GM23338 (cell line): ENCODE measurements around the gene CXCL12. TPM values are rescaled to one million over a fixed set of nuclear protein-coding genes. Genes with fewer than 3 reads are reported as not detected.

Experiments used
- ATAC-seq: fragments of 200-7000 bp; cut with Tn5 transposase; 3 replicates; pipeline ENCODE4 v1.9.1; 2020
- DNase-seq: peaks from one replicate; pipeline ENCODE4 v3.0.0-alpha.2; 2015; ENCODE audit warnings: low spot score
- H2AFZ ChIP-seq: fragments of 200-600 bp; sonication (generic); 2 replicates; pipeline ENCODE4 v1.8.0; 2016; ENCODE audit warnings: antibody characterized with exemption, mild to moderate bottlenecking, moderate library complexity
- H3F3A ChIP-seq: fragments of 200-600 bp; sonication (generic); replicated peaks from 2 replicates; pipeline ENCODE4 v1.8.0; 2017; ENCODE audit warnings: antibody characterized with exemption, mixed run types, low read depth
- H3K27ac ChIP-seq: fragments of 200-600 bp; sonication (generic); 2 replicates; pipeline ENCODE4 v1.6.1; 2016; ENCODE audit warnings: low read depth
- H3K27me3 ChIP-seq: fragments of 200-600 bp; sonication (generic); 2 replicates; pipeline ENCODE4 v1.8.0; 2016; ENCODE audit warnings: mild to moderate bottlenecking, mixed run types, moderate library complexity; ENCODE audit not compliant: insufficient read depth
- H3K36me3 ChIP-seq: fragments of 200-600 bp; sonication (generic); 2 replicates; pipeline ENCODE4 v1.8.0; 2016; ENCODE audit warnings: mild to moderate bottlenecking; ENCODE audit not compliant: insufficient read depth
- H3K4me1 ChIP-seq: fragments of 200-600 bp; sonication (generic); 2 replicates; pipeline ENCODE4 v1.8.0; 2016; ENCODE audit warnings: mild to moderate bottlenecking, moderate library complexity; ENCODE audit not compliant: insufficient read depth
- H3K4me2 ChIP-seq: fragments of 200-600 bp; sonication (generic); 2 replicates; pipeline ENCODE4 v1.7.1; 2017; ENCODE audit warnings: mixed run types
- H3K4me3 ChIP-seq: fragments of 200-600 bp; sonication (generic); 2 replicates; pipeline ENCODE4 v1.6.1; 2016; ENCODE audit warnings: mixed run types
- H3K79me2 ChIP-seq: fragments of 200-600 bp; sonication (generic); replicated peaks from 2 replicates; pipeline ENCODE4 v1.8.0; 2017; ENCODE audit warnings: mild to moderate bottlenecking; ENCODE audit not compliant: insufficient read depth
- H3K9me2 ChIP-seq: fragments of 200-600 bp; sonication (generic); 2 replicates; pipeline ENCODE4 v1.8.0; 2017; ENCODE audit not compliant: insufficient read depth
- H4K20me1 ChIP-seq: fragments of 200-600 bp; sonication (generic); replicated peaks from 2 replicates; pipeline ENCODE4 v1.8.0; 2017; ENCODE audit warnings: mild to moderate bottlenecking; ENCODE audit not compliant: insufficient read depth
- H3K27ac Mint-ChIP-seq: 2 replicates; pipeline ENCODE4 v1.8.0; 2020; ENCODE audit warnings: inconsistent platforms, mild to moderate bottlenecking, moderate library complexity, mixed read lengths
- H3K27me3 Mint-ChIP-seq: 3 replicates; pipeline ENCODE4 v1.8.0; 2022; ENCODE audit warnings: low read depth, mild to moderate bottlenecking, moderate library complexity, mixed read lengths, inconsistent platforms; ENCODE audit not compliant: insufficient read depth, poor library complexity
- H3K36me3 Mint-ChIP-seq: 3 replicates; pipeline ENCODE4 v1.8.0; 2021; ENCODE audit warnings: low read depth, mild to moderate bottlenecking, inconsistent platforms, moderate library complexity, mixed read lengths
- H3K4me1 Mint-ChIP-seq: 3 replicates; pipeline ENCODE4 v1.8.0; 2020; ENCODE audit warnings: mild to moderate bottlenecking, inconsistent platforms, mixed read lengths
- H3K4me3 Mint-ChIP-seq: 3 replicates; pipeline ENCODE4 v1.8.0; 2021; ENCODE audit warnings: moderate library complexity, mild to moderate bottlenecking, inconsistent platforms, mixed read lengths
- H3K9me3 Mint-ChIP-seq: 3 replicates; pipeline ENCODE4 v1.8.0; 2020; ENCODE audit warnings: moderate library complexity, mild to moderate bottlenecking, inconsistent platforms, mixed read lengths
- EZH2 ChIP-seq: fragments of 200-600 bp; sonication (generic); IDR thresholded peaks from one replicate; pipeline ENCODE4 v1.8.0; 2017; ENCODE audit warnings: antibody characterized with exemption, mild to moderate bottlenecking, low read depth; ENCODE audit not compliant: unreplicated experiment
- EZH2phosphoT487 ChIP-seq: fragments of 200-600 bp; sonication (generic); IDR thresholded peaks from one replicate; pipeline ENCODE4 v1.8.1; 2018; ENCODE audit warnings: antibody characterized with exemption; ENCODE audit not compliant: unreplicated experiment
- POLR2AphosphoS5 ChIP-seq: IDR thresholded peaks from 2 replicates; pipeline ENCODE4 v1.6.1; 2016; ENCODE audit warnings: antibody characterized with exemption, low read depth
- STAT1 ChIP-seq: IDR thresholded peaks from one replicate; pipeline ENCODE4 v1.6.1; 2016; ENCODE audit warnings: antibody characterized with exemption; ENCODE audit not compliant: unreplicated experiment
- ZNF114 ChIP-seq: fragments of 250-450 bp; sonication (Bioruptor Pico); IDR thresholded peaks from 2 replicates; pipeline ENCODE4 v1.5.0; 2020; ENCODE audit warnings: mild to moderate bottlenecking, moderate library complexity
- ZNF331 ChIP-seq: fragments of 250-450 bp; sonication (Bioruptor Pico); IDR thresholded peaks from 2 replicates; pipeline ENCODE4 v1.5.0; 2020; ENCODE audit warnings: low read depth, mild to moderate bottlenecking, moderate library complexity
- polyA plus RNA-seq: library from polyadenylated mRNA; unstranded; fragments of >200 nt; fragmentation: Nextera tagmentation; extraction: Ambion mirVana; gene quantifications from 2 replicates; pipeline ENCODE4 v1.2.1, GENCODE V29; 2016
- total RNA-seq: library from RNA; depleted of rRNA; stranded (reverse); fragments of >200 nt; shearing (Covaris generic); gene quantifications from 2 replicates; pipeline ENCODE4 v1.2.3, GENCODE V29; 2014
- TF ChIP-seq, protein P1 (sequence below): IDR thresholded peaks from 2 replicates; pipeline ENCODE4 v1.6.1; 2016; ENCODE audit warnings: antibody characterized with exemption
- TF ChIP-seq, protein P2 (sequence below): IDR thresholded peaks from one replicate; pipeline ENCODE4 v1.6.1; 2018; ENCODE audit warnings: antibody characterized with exemption; ENCODE audit not compliant: unreplicated experiment
- TF ChIP-seq, protein P3 (sequence below), 2 experiments: fragments of 200-600 bp in 1 of 2; sonication (generic) in 1 of 2; conservative IDR thresholded peaks; 2 replicates each; pipeline versions ENCODE4 v1.5.1 to v1.6.1; 2016 to 2017; ENCODE audit warnings: antibody characterized with exemption in 2 of 2, low read depth in 2 of 2, mild to moderate bottlenecking in 2 of 2, moderate library complexity in 1 of 2

CXCL12 gene
- total and polyA plus RNA-seq, 2 experiments from 2014 or later, result 53.8 to 58.5 TPM

- TF ChIP-seq, protein P1, sequence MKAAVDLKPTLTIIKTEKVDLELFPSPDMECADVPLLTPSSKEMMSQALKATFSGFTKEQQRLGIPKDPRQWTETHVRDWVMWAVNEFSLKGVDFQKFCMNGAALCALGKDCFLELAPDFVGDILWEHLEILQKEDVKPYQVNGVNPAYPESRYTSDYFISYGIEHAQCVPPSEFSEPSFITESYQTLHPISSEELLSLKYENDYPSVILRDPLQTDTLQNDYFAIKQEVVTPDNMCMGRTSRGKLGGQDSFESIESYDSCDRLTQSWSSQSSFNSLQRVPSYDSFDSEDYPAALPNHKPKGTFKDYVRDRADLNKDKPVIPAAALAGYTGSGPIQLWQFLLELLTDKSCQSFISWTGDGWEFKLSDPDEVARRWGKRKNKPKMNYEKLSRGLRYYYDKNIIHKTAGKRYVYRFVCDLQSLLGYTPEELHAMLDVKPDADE, result no peak
- no peak for TF ChIP-seq POLR2AphosphoS5
- TF ChIP-seq, protein P2, sequence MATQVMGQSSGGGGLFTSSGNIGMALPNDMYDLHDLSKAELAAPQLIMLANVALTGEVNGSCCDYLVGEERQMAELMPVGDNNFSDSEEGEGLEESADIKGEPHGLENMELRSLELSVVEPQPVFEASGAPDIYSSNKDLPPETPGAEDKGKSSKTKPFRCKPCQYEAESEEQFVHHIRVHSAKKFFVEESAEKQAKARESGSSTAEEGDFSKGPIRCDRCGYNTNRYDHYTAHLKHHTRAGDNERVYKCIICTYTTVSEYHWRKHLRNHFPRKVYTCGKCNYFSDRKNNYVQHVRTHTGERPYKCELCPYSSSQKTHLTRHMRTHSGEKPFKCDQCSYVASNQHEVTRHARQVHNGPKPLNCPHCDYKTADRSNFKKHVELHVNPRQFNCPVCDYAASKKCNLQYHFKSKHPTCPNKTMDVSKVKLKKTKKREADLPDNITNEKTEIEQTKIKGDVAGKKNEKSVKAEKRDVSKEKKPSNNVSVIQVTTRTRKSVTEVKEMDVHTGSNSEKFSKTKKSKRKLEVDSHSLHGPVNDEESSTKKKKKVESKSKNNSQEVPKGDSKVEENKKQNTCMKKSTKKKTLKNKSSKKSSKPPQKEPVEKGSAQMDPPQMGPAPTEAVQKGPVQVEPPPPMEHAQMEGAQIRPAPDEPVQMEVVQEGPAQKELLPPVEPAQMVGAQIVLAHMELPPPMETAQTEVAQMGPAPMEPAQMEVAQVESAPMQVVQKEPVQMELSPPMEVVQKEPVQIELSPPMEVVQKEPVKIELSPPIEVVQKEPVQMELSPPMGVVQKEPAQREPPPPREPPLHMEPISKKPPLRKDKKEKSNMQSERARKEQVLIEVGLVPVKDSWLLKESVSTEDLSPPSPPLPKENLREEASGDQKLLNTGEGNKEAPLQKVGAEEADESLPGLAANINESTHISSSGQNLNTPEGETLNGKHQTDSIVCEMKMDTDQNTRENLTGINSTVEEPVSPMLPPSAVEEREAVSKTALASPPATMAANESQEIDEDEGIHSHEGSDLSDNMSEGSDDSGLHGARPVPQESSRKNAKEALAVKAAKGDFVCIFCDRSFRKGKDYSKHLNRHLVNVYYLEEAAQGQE, result no peak
Measured at GRCh38 chr10:44390585-44391072, 5.7 kb upstream of the CXCL12 start (continued).

GRCh38 chr10:44389556-44389955, 4.7 kb upstream of the CXCL12 start:
- Histone ChIP-seq H3K79me2 (peaks cover under 1% of the 10 kb centered on the region; the same call in 1 of the 2 replicates), H3F3A (no peaks in the 10 kb centered on the region), H2AFZ (no peak overlapping the region), H3K4me2 (no peak overlapping the region), H3K27ac (no peak overlapping the region), H3K9me2 (no peaks in the 10 kb centered on the region), H3K4me1 (peaks cover 3% of the 10 kb centered on the region; the same call in 1 of the 2 replicates), H4K20me1 (no peaks in the 10 kb centered on the region), H3K4me3 (no peak overlapping the region), H3K27me3 (peaks cover 23% of the 10 kb centered on the region), H3K36me3 (no peaks in the 10 kb centered on the region; the same call in 1 of the 2 replicates)
- TF ChIP-seq EZH2, result no peak
- DNase-seq, result no peak
- peaks cover 3% of the 10 kb centered on the region; the same call in 1 of the 3 replicates for H3K9me3 Mint-ChIP-seq
- H3K4me3 Mint-ChIP-seq, result no peak overlapping the region
- H3K27ac Mint-ChIP-seq, result no peak overlapping the region
- peaks cover 6% of the 10 kb centered on the region for H3K4me1 Mint-ChIP-seq
- peaks cover 3% of the 10 kb centered on the region; the same call in 1 of the 3 replicates for H3K36me3 Mint-ChIP-seq
- H3K27me3 Mint-ChIP-seq, result peaks cover 10% of the 10 kb centered on the region
- ATAC-seq, result no peak

- peaks cover 6% of the 10 kb centered on the region for H3K4me1 Mint-ChIP-seq
- Histone ChIP-seq H3K4me1 (peaks cover 3% of the 10 kb centered on the region; the same call in 1 of the 2 replicates), H3K4me3 (no peak overlapping the region), H4K20me1 (no peaks in the 10 kb centered on the region), H3K27ac (no peak overlapping the region), H2AFZ (no peak overlapping the region), H3F3A (no peaks in the 10 kb centered on the region), H3K79me2 (peaks cover 4% of the 10 kb centered on the region), H3K36me3 (no peaks in the 10 kb centered on the region; the same call in 1 of the 2 replicates), H3K4me2 (no peak overlapping the region), H3K9me2 (no peaks in the 10 kb centered on the region), H3K27me3 (peaks cover 27% of the 10 kb centered on the region)
- no peak overlapping the region for H3K4me3 Mint-ChIP-seq
- no peak for ATAC-seq
- H3K36me3 Mint-ChIP-seq, result peaks cover 3% of the 10 kb centered on the region; the same call in 1 of the 3 replicates
- no peak for DNase-seq
- H3K27me3 Mint-ChIP-seq, result peaks cover 10% of the 10 kb centered on the region
- peaks cover 3% of the 10 kb centered on the region; the same call in 1 of the 3 replicates for H3K9me3 Mint-ChIP-seq
- no peak overlapping the region for H3K27ac Mint-ChIP-seq
- TF ChIP-seq ZNF114 (CRISPR knock-in tag) (no peak), POLR2AphosphoS5 (no peak), ZNF331 (CRISPR knock-in tag) (no peak), EZH2phosphoT487 (no peak), STAT1 (no peak)
- TF ChIP-seq, protein P3, sequence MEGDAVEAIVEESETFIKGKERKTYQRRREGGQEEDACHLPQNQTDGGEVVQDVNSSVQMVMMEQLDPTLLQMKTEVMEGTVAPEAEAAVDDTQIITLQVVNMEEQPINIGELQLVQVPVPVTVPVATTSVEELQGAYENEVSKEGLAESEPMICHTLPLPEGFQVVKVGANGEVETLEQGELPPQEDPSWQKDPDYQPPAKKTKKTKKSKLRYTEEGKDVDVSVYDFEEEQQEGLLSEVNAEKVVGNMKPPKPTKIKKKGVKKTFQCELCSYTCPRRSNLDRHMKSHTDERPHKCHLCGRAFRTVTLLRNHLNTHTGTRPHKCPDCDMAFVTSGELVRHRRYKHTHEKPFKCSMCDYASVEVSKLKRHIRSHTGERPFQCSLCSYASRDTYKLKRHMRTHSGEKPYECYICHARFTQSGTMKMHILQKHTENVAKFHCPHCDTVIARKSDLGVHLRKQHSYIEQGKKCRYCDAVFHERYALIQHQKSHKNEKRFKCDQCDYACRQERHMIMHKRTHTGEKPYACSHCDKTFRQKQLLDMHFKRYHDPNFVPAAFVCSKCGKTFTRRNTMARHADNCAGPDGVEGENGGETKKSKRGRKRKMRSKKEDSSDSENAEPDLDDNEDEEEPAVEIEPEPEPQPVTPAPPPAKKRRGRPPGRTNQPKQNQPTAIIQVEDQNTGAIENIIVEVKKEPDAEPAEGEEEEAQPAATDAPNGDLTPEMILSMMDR (conservative IDR thresholded peaks at IDR 0.05; ENCODE audit: low read depth in 2 of 2), result no peak
- TF ChIP-seq, protein P2, result no peak
Measured at GRCh38 chr10:44389150-44389549, 4.3 kb upstream of the CXCL12 start.
